ENCODE data around the gene STAM.

GRCh38 chr10:17756557-17757217 is 112.7 kb downstream of the STAM start:
- TF ChIP-seq CTCF (IDR thresholded peaks at IDR 0.05 in 8 of 11, conservative IDR thresholded peaks at IDR 0.05 in 3 of 11) (no peak), POLR2AphosphoS5 (IDR thresholded peaks at IDR 0.05) (no peak), POLR2A (IDR thresholded peaks at IDR 0.05) (no peak)

All from spleen (tissue), 7 donors.